Measurements from ENCODE around the gene TP53RK. TPM values are rescaled to one million over a fixed set of nuclear protein-coding genes. Genes with fewer than 3 reads are reported as not detected.

TP53RK gene
- total RNA-seq, 1 donor from 2014 or later, result 12.0 TPM

DNA sequence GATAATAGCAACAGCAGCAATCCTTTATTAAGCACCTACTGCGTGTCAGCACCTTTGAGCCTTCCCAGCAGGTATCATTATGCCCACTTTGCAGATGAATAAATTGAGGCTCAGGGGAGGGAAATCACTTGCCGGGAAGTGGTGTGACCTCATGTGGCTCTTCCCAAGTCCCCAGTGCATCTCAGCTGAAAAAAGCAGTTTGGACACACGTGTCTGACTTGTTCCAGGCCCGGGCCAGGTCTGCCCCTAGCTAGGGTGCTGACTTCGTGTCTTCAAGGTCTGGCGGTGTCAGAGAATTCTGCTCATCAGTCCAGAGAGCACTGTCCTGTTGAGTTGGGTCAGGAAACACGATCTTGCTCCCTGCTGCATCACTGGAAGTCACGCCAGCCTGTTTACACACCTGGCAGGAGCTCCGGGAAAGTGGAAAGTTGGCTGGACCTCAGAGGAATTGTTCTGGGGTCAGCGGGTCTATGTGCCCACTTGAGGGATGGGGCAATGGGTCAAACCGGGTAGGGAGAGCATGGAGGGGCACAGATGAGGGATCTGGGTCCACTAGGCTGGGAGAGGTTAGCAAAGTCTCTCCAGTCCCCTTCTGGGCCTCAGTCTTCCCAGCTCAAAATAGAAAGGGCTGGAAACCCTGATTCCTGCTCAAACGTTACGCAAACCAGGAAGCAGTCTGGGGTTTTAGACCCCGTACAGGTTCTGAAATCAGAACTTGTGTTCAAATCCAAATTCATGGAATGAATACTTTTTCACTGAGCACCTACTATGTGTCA is 48.5 kb downstream of the TP53RK start:
- no peak for DNase-seq (ENCODE audit: low spot score)
- Mint-ChIP-seq H3K9me3 (ENCODE audit: low read depth) (no peaks in the 10 kb centered on the region), H3K4me3 (ENCODE audit: unreplicated experiment) (no peak overlapping the region), H3K27me3 (ENCODE audit: low read depth) (peaks cover 2% of the 10 kb centered on the region), H3K27ac (ENCODE audit: unreplicated experiment) (no peak overlapping the region), H3K4me1 (ENCODE audit: low read depth) (no peaks in the 10 kb centered on the region), H3K36me3 (ENCODE audit: low read depth) (no peaks in the 10 kb centered on the region)
- TF ChIP-seq, protein P1, sequence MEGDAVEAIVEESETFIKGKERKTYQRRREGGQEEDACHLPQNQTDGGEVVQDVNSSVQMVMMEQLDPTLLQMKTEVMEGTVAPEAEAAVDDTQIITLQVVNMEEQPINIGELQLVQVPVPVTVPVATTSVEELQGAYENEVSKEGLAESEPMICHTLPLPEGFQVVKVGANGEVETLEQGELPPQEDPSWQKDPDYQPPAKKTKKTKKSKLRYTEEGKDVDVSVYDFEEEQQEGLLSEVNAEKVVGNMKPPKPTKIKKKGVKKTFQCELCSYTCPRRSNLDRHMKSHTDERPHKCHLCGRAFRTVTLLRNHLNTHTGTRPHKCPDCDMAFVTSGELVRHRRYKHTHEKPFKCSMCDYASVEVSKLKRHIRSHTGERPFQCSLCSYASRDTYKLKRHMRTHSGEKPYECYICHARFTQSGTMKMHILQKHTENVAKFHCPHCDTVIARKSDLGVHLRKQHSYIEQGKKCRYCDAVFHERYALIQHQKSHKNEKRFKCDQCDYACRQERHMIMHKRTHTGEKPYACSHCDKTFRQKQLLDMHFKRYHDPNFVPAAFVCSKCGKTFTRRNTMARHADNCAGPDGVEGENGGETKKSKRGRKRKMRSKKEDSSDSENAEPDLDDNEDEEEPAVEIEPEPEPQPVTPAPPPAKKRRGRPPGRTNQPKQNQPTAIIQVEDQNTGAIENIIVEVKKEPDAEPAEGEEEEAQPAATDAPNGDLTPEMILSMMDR (IDR thresholded peaks at IDR 0.05), result no peak

- H3K27ac Mint-ChIP-seq (ENCODE audit: unreplicated experiment), result no peak overlapping the region
- DNase-seq (ENCODE audit: low spot score), result no peak
- H3K4me3 Mint-ChIP-seq (ENCODE audit: unreplicated experiment), result no peak overlapping the region
- no peaks in the 10 kb centered on the region for H3K36me3 Mint-ChIP-seq (ENCODE audit: low read depth)
- H3K27me3 Mint-ChIP-seq (ENCODE audit: low read depth), result peaks cover 2% of the 10 kb centered on the region
- no peaks in the 10 kb centered on the region for H3K4me1 Mint-ChIP-seq (ENCODE audit: low read depth)
- TF ChIP-seq, protein P1 (IDR thresholded peaks at IDR 0.05), result no peak
- no peaks in the 10 kb centered on the region for H3K9me3 Mint-ChIP-seq (ENCODE audit: low read depth)
These were observed 49.2 kb downstream of the TP53RK start for GRCh38 chr20:46640044-46640443.

DNA sequence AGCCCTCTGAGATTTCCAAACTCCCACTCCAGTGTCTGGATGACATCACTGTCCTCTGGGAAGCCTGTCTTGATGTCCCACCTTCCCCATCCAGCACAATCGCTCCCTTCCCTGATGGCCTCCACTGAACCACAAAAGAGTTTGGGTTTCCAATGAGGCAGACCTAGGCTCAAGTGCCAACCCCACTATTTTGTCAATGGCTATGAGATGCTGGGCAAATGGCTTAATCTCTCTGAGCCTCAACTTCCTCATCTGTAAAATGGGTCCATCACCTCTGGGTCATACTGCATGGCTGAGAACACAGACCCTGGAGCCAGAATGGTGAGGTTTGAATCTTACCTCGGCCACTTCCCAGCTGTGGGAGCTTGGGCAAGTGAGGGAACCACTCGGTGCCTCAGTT is 49.7 kb downstream of the TP53RK start:
- Mint-ChIP-seq H3K4me1 (ENCODE audit: low read depth) (no peaks in the 10 kb centered on the region), H3K27ac (ENCODE audit: unreplicated experiment) (no peak overlapping the region), H3K4me3 (ENCODE audit: unreplicated experiment) (no peak overlapping the region), H3K9me3 (ENCODE audit: low read depth) (no peaks in the 10 kb centered on the region), H3K27me3 (ENCODE audit: low read depth) (peaks cover 2% of the 10 kb centered on the region), H3K36me3 (ENCODE audit: low read depth) (no peaks in the 10 kb centered on the region)
- TF ChIP-seq, protein P1 (IDR thresholded peaks at IDR 0.05), result no peak
- no peak for DNase-seq (ENCODE audit: low spot score)

DNA sequence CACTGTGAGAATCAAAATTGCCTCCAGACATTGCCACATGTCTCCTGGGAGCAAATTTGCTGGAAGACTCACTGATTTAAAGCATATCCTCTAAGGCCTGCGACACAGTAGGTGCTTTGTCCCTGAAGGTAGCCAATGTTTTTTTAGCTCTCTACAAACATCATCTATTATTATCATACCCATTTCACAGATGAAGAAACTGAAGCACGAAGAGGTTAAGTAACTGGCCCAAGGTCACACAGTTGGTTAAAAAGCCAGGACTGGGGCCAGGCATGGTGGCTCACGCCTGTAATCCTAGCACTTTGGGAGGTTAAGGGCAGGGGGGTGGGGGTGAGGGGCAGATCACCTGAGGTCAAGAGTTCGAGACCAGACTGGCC is 50.4 kb downstream of the TP53RK start:
- TF ChIP-seq, protein P1 (IDR thresholded peaks at IDR 0.05), result no peak
- no peaks in the 10 kb centered on the region for H3K4me1 Mint-ChIP-seq (ENCODE audit: low read depth)
- no peaks in the 10 kb centered on the region for H3K36me3 Mint-ChIP-seq (ENCODE audit: low read depth)
- peaks cover 2% of the 10 kb centered on the region for H3K27me3 Mint-ChIP-seq (ENCODE audit: low read depth)
- H3K27ac Mint-ChIP-seq (ENCODE audit: unreplicated experiment), result no peak overlapping the region
- H3K9me3 Mint-ChIP-seq (ENCODE audit: low read depth), result no peaks in the 10 kb centered on the region
- DNase-seq (ENCODE audit: low spot score), result no peak
- H3K4me3 Mint-ChIP-seq (ENCODE audit: unreplicated experiment), result no peak overlapping the region

DNA sequence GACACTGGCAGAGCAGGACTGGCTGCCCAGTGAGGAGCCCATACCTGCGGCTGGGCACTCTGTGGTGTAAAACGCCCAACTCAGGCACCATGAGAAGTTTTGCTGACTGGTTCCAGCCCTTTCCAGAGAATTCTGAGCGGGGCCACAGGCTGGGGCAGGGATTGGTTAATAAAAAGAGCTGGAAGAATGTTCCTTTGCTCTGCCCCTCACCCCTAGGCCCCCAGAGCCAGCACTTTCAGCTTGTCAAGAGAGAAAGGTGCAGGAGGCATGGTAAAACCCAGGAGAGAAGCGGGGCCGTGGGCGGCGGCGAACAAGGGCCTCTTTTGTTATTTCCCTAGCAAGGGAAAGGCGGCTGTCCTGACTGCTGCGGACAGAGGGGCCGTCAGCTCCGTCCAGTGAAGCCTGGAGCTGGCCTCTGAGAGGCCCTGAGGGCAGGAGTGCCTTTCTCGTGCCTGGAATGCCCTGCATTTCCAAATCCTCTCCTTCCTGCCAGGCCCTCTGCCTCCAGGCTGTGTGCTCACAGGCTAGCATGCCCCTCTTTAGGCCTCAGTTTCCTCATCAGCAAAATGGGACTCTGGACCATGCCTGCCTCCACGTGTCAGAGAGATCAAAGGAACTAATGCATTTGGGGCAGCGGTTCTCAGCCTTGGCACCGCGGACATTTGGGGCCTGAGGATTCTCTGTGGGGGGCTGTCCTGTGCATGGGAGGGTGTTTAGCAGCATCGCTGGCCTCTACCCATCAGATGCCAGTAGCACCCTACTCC is 50.9 kb downstream of the TP53RK start:
- Mint-ChIP-seq H3K9me3 (ENCODE audit: low read depth) (no peaks in the 10 kb centered on the region), H3K36me3 (ENCODE audit: low read depth) (no peaks in the 10 kb centered on the region), H3K27ac (ENCODE audit: unreplicated experiment) (no peak overlapping the region), H3K27me3 (ENCODE audit: low read depth) (peaks cover 2% of the 10 kb centered on the region), H3K4me3 (ENCODE audit: unreplicated experiment) (no peak overlapping the region), H3K4me1 (ENCODE audit: low read depth) (no peaks in the 10 kb centered on the region)
- DNase-seq (ENCODE audit: low spot score), result no peak
- TF ChIP-seq, protein P1 (IDR thresholded peaks at IDR 0.05), result no peak
